Gastroesophageal sphincter (tissue), 3 donors: ENCODE results near the gene ZNF543.

Source experiments
- CTCF ChIP-seq, 4 experiments: fragments of 200-600 bp in 2 of 4; fragments of 450-650 bp in 2 of 4; sonication (generic) in 1 of 4; IDR thresholded peaks; one replicate each; pipeline ENCODE4 v1.5.1; 2017 to 2019; ENCODE audit warnings: antibody characterized with exemption in 4 of 4, mild to moderate bottlenecking in 2 of 4, moderate library complexity in 2 of 4
- EP300 ChIP-seq: sonication (generic); formaldehyde crosslinking; IDR thresholded peaks from one replicate; pipeline ENCODE4 v1.6.1; 2017; ENCODE audit warnings: antibody characterized with exemption, mild to moderate bottlenecking
- POLR2A ChIP-seq, 2 donors: fragments of 450-650 bp; IDR thresholded peaks; one replicate each; pipeline ENCODE4 v1.6.1; 2017; ENCODE audit warnings: antibody characterized with exemption in 2 of 2, mild to moderate bottlenecking in 2 of 2, moderate library complexity in 1 of 2

DNA sequence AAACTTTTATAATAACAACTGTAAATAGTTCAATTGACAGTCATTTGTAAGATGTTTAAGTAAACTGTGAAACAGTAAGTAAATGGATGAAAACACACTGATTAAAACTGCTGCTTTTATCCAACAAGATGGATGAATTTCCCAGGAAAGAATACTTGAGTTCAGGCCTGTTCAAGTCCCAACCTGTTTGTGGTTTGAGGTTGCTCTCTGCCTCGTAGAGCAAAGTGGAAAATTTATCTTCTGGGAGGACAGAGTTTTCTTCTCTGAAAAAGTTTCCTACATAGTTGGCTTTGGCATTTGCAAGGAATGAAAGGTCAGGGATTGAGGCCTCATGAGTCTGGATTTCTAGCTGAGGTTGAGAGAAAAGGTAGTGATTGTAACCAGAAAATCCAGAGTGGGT is 15.2 kb upstream of the ZNF543 start:
- TF ChIP-seq POLR2A (IDR thresholded peaks at IDR 0.05) (no peak), CTCF (IDR thresholded peaks at IDR 0.05) (no peak), EP300 (no peak)
